Omental fat pad (tissue), 4 donors: ENCODE measurements around the gene SYMPK. TPM values are rescaled to one million over a fixed set of nuclear protein-coding genes. Genes with fewer than 3 reads are reported as not detected.

Experiments used
- ATAC-seq: fragments of 150-250 bp; one replicate; pipeline ENCODE4 v1.9.1; 2016; ENCODE audit warnings: mild to moderate bottlenecking, moderate library complexity; ENCODE audit not compliant: low FRiP score
- DNase-seq: peaks from one replicate; pipeline ENCODE4 v3.0.0-alpha.2; 2019; ENCODE audit warnings: low spot score
- total RNA-seq, 4 donors: library from RNA; depleted of rRNA; stranded (reverse); fragments of >200 nt; gene quantifications; one replicate each; pipeline ENCODE4 v1.1.0, GENCODE V29; 2016
- TF ChIP-seq, protein P1 (sequence below), 3 donors: fragments of 450-650 bp; IDR thresholded peaks; one replicate each; pipeline ENCODE4 v1.5.1; 2016 to 2017; ENCODE audit warnings: antibody characterized with exemption in 3 of 3, mild to moderate bottlenecking in 3 of 3, moderate library complexity in 2 of 3

The SYMPK gene
- total RNA-seq, 4 donors from 2014 or later = 17.3 to 35.2 (median 27.1) TPM

DNA sequence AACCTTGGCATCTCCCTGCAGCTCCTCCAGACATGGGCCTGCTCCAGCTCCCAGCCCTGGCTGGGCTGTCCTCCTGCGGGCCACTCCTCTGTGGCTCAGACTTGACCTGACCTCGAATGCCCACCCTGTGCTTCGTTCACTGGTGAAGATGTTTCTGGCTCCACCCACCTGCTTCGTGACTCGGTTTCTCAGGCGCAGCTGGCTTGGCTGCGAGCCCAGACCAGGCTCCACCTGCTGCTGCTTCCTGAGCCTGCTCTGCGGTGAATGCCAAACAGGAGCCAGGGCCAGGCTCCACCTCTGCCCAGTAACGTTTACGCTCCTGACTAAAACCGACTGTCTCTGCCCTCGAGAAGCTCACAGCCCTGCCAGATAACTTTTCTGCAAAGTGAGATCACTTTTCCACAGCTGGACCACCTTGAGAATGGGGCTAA is 38.9 kb downstream of the SYMPK start:
- no peak for DNase-seq
- TF ChIP-seq, protein P1, sequence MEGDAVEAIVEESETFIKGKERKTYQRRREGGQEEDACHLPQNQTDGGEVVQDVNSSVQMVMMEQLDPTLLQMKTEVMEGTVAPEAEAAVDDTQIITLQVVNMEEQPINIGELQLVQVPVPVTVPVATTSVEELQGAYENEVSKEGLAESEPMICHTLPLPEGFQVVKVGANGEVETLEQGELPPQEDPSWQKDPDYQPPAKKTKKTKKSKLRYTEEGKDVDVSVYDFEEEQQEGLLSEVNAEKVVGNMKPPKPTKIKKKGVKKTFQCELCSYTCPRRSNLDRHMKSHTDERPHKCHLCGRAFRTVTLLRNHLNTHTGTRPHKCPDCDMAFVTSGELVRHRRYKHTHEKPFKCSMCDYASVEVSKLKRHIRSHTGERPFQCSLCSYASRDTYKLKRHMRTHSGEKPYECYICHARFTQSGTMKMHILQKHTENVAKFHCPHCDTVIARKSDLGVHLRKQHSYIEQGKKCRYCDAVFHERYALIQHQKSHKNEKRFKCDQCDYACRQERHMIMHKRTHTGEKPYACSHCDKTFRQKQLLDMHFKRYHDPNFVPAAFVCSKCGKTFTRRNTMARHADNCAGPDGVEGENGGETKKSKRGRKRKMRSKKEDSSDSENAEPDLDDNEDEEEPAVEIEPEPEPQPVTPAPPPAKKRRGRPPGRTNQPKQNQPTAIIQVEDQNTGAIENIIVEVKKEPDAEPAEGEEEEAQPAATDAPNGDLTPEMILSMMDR (IDR thresholded peaks at IDR 0.05) = no peak
- peak; percentile 38 for ATAC-seq

DNA sequence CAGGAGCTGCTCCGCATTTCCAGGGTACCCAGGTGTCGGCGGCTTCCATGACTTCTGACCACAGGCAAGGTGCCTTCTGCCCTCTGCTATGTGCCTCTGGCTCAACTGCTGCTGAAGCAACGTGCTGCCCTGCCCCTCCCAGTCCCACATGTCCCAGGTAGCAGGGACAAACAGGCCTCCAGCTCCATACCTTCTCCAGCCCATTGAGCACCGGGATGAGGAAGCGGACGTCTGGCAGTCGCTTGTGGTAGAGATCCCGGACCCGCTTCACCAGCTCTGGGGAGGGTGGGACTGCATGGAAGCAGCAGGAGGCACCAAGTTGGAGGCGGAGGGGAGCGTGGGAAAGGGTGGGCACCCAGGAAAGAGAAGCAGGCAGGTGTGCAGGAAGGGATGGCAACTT is 39.8 kb downstream of the SYMPK start:
- TF ChIP-seq, protein P1 (IDR thresholded peaks at IDR 0.05) = no peak
- no peak for ATAC-seq
- DNase-seq = no peak

DNA sequence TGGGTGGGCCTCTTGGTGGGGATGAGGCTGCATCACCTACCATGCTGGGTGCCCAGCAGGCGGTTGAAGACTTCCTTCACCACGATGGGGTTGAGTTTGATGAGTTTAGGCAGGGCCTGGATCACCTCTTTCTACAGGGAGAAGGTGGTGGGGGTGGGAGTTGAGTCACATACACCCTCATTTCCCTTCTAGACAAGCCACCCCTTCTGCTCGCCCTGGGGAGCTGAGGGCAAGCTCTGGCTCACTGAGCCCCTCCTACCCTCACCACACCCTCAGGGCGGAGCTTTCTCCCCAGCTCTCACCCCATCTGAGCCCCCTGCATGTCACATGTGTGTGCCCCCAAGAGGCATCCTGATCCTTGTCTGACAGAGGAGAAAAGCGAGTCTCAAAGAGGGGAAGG is 40.2 kb downstream of the SYMPK start:
- no peak for ATAC-seq
- TF ChIP-seq, protein P1 (IDR thresholded peaks at IDR 0.05) = no peak
- no peak for DNase-seq

DNA sequence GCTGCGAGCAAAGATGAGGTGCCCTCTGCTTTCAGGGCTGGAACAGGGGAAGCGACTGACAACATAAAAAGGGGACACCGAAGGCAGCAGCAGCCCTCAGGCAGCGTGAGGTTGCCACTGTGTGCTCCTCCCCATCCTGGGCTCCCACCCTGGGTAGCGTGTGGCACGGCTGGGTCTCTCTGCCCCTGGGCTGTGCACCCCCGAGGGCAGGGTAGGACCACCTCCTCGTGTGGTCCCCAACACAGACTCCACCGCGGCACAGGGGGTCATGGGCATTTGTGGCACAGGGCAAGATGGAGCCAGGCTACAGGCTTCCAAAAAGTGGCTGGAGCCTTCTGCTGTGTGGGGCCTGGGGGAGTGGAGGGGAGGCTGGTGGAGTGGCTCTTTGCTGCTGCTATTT is 41.4 kb downstream of the SYMPK start:
- TF ChIP-seq, protein P1 (IDR thresholded peaks at IDR 0.05) = no peak
- DNase-seq (no peak), ATAC-seq (no peak)

DNA sequence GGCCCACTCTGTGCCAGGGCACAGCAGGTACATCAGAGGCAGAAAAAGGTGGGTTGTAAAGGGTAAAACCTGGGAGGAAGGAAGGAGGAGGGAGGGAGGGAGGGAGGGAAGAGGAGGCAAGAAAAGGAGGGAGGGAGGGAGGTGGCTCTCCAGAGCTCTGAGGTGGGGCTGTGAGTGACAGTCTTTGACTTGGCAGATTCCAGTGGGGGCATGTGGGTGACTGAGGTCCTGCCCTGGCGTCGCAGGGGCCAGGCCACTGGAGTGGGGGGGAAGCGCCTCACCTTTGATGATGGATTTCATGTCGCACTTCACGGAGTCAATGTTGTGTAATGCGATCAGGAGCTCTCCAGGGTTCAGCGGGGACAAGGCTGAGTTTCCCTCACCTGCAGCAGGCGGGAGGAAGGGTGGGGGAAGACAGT is 41.8 kb downstream of the SYMPK start:
- TF ChIP-seq, protein P1 (IDR thresholded peaks at IDR 0.05) = no peak
- ATAC-seq (no peak), DNase-seq (no peak)

DNA sequence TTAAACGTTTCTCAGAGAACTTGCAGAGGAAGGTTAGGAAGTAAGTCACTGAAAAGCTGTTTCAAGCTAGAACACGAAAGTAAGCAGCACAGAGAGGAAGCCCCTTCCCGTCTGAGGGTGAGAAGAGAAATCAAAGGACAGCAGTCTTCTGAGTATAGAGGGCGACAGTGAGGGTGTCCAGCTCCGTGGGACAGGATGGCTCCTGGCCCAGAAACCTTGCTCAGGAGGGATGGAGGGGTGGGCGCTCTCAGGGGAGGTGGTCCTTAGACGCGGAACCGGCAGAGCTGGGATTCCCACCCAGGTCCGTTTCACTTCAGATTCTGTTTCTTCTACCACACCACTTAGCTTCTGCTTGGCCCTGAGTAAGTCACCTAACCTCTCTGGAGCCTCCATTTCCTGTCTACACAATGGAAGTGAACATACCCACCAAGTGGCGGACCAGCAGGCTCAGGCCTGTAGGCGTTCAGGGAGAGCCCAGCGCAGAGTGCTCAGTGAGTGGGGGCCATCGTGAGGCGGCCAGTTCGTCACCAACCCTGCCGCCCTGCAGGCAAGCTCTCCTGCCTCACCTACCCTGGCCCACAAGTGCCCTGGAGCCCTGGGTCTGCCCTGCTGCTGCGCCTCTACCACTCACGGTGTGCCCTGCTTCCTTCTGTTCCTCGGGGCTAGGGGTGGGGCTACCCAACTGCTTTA is 42.4 kb downstream of the SYMPK start:
- DNase-seq (no peak), ATAC-seq (no peak)
- TF ChIP-seq, protein P1 (IDR thresholded peaks at IDR 0.05) = no peak

DNA sequence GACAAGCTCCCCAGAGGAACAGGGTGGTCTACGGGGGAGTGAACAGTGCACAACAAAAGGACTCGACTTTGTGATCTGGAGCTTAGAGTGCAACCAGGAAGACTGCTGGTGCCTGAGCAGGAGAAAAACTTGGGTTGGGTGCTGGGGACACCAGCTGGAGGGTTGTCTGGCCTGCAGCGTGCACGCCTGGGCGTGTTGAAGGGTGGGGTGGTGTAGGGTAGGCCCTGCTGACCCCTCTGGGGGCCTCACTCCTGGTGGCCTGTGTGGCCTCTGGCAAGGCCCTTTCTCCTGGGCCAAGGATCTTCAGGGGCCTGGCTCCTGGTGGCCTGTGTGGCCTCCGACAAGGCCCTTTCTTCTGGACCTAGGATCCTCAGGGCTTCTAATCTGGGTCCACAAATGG is 43.2 kb downstream of the SYMPK start:
- DNase-seq = no peak
- ATAC-seq = no peak
- TF ChIP-seq, protein P1 (IDR thresholded peaks at IDR 0.05) = no peak
